Skeletal muscle tissue (tissue), 4 donors: ENCODE results near the gene FURIN. TPM values are rescaled to one million over a fixed set of nuclear protein-coding genes. Genes with fewer than 3 reads are reported as not detected.
A peak's percentile ranks its signal among the peaks of the same experiment; 100 is the strongest.
"Not testable (repeated sequence)": the region's sequence is repeated elsewhere in the genome, so short reads cannot be mapped to it uniquely, and the experiment has no call there.

ENCODE experiments used
- H3K27ac ChIP-seq: one replicate; pipeline ENCODE4 v1.7.0; 2013; ENCODE audit warnings: mild to moderate bottlenecking, low read depth, low read length, inconsistent platforms
- H3K27me3 ChIP-seq, 3 donors: one replicate each; pipeline ENCODE4 v1.7.0; 2013; ENCODE audit warnings: low read length in 3 of 3; ENCODE audit not compliant: control insufficient read depth in 3 of 3, insufficient read depth in 3 of 3
- H3K36me3 ChIP-seq, 3 donors: one replicate each; pipeline ENCODE4 v1.7.0; 2013; ENCODE audit warnings: low read length in 3 of 3; ENCODE audit not compliant: control insufficient read depth in 3 of 3, insufficient read depth in 3 of 3
- H3K4me1 ChIP-seq, 3 donors: one replicate each; pipeline ENCODE4 v1.7.0; 2013; ENCODE audit warnings: low read length in 3 of 3, mild to moderate bottlenecking in 3 of 3; ENCODE audit not compliant: control insufficient read depth in 3 of 3, insufficient read depth in 3 of 3
- H3K4me3 ChIP-seq, 3 donors: one replicate each; pipeline ENCODE4 v1.7.0; 2013; ENCODE audit warnings: low read length in 3 of 3
- H3K9ac ChIP-seq, 3 donors: one replicate each; pipeline ENCODE4 v1.7.0; 2013; ENCODE audit warnings: low read length in 3 of 3, mild to moderate bottlenecking in 3 of 3, moderate library complexity in 2 of 3, low read depth in 1 of 3
- H3K9me3 ChIP-seq, 3 donors: one replicate each; pipeline ENCODE4 v1.7.0; 2013; ENCODE audit warnings: low read length in 3 of 3; ENCODE audit not compliant: control insufficient read depth in 3 of 3
- total RNA-seq: library from RNA; depleted of rRNA; stranded (reverse); fragments of >200 nt; gene quantifications from one replicate; pipeline ENCODE4 v1.2.3, GENCODE V29; 2014
- donor health status: Osteomylitis.

The FURIN gene
- total RNA-seq, 1 donor from 2014 or later = 12.0 TPM

DNA sequence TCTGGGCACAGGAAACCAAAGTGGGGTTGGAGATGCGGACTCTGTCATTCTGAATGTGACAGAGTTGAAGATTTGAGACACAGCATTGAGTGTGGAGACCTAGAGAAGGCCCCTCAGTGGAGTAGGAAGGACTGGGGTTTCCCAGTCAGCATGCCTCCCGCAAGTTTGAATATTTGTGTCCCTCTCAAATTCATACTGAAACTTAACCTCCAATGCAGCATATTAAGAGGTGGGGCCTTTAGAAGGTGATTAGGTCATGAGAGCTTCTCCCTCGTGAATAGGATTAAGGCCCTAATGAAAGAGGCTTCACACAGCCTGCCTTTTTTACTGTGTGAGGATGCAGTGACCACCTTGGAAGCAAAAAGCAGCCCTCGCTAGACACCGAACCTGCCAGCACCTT lies 56.0 kb downstream of the FURIN start:
- Histone ChIP-seq H3K27me3 (no peaks in the 10 kb centered on the region), H3K9me3 (no peaks in the 10 kb centered on the region), H3K4me1 (peaks cover 3 to 8% (median 5%) of the 10 kb centered on the region in 3 donors), H3K4me3 (no peak overlapping the region), H3K27ac (no peak overlapping the region), H3K9ac (no peak overlapping the region), H3K36me3 (peaks cover 21 to 24% (median 23%) of the 10 kb centered on the region in 3 donors)

DNA sequence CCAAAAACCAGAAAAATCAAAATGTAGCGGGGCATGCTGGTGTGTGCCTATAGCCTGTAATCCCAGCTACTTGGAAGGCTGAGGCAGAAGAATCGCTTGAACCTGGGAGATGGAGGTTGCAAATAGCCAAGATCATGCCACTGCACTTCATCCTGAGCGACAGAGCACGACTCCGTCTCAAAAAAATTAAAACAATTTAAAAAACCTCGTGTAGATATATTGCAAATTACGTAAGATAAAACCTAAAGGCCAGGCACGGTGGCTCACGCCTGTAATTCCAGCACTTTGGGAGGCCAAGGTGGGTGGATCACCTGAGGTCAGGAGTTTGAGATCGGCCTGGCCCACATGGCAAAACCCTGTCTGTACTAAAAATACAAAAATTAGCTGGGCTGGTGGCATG lies 58.4 kb downstream of the FURIN start:
- not testable (repeated sequence) for H3K9ac ChIP-seq
- peaks cover 17 to 20% (median 20%) of the 10 kb centered on the region in 3 donors for H3K4me1 ChIP-seq

DNA sequence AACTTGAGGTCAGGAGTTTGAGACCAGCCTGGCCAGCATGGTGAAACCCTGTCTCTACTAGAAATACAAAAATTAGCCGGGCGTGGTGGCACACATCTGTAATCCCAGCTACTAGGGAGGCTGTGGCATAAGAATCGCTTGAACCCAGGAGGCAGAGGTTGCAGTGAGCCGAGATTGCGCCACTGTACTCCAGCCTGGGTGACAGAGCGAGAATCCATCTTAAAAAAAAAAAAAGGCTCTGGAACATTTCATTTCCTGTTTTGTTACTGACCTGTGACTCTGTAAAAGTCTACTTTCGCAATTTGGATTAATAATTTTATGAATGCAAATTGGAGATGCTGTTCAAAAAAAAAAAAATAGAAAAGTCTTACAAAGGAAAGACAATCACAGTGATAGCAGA lies 59.7 kb downstream of the FURIN start:
- H3K36me3 ChIP-seq, H3K27me3 ChIP-seq, H3K9me3 ChIP-seq, H3K4me3 ChIP-seq, H3K27ac ChIP-seq, H3K9ac ChIP-seq: not testable (repeated sequence)
- peaks cover 27 to 31% (median 30%) of the 10 kb centered on the region in 3 donors for H3K4me1 ChIP-seq

More for the DNA sequence above, 58.4 kb downstream of the FURIN start:
- H3K36me3 ChIP-seq, H3K27me3 ChIP-seq, H3K4me3 ChIP-seq, H3K9me3 ChIP-seq, H3K27ac ChIP-seq: not testable (repeated sequence)

- H3K4me3 ChIP-seq = peak overlapping the region; percentile 84 to 89 (median 87)
- peak overlapping the region; percentile 87 for H3K27ac ChIP-seq
- H3K9ac ChIP-seq = peak overlapping the region; percentile 85 to 90 (median 88)
- H3K27me3 ChIP-seq = no peaks in the 10 kb centered on the region
- H3K9me3 ChIP-seq = no peaks in the 10 kb centered on the region
- H3K4me1 ChIP-seq = peaks cover 34 to 36% (median 35%) of the 10 kb centered on the region in 3 donors
- H3K36me3 ChIP-seq = no peaks in the 10 kb centered on the region
Observed at GRCh38 chr15:90929246-90930019, 61.0 kb downstream of the FURIN start.

DNA sequence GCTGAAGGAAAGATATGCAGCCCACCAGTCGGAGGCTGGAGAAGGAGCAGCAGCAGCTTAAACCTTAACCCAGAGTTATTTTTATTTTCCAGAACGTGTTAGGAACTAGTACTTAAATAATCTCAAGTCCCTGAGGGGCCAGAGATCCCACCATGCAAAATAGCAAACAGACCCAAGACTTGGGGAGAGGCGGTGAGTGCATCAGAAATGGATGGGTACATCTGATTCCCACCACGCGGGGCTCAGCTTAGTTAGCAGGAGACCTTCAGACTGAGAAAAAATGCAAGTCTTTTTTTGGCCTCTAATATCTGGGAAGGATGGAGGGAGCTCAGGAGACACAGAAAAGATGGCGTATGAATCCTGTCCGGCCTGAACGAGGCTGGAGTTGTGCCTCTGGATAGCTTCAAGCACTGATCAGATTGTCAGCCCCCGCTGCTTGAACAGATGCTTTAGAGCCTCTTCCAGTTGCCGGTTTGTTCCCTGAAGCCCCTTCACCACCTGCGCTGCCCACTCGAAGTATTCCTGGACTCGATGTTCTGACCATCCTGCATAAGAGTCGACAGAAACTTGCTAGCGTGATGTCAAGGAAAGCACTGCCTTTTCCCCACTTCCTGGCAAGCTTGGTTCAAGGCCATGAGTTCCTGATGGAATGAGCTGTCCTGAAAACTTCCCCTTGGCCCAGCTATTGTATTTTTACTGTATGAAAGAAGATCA lies 62.6 kb downstream of the FURIN start:
- no peaks in the 10 kb centered on the region for H3K9me3 ChIP-seq
- peaks cover 0 to 2% (median under 1%) of the 10 kb centered on the region in 3 donors for H3K36me3 ChIP-seq
- peaks cover 44 to 46% (median 45%) of the 10 kb centered on the region in 3 donors for H3K4me1 ChIP-seq
- H3K27ac ChIP-seq = peak overlapping the region; percentile 87
- peak overlapping the region in 2 of 3 donors; percentile 88 to 89 for H3K9ac ChIP-seq
- no peaks in the 10 kb centered on the region for H3K27me3 ChIP-seq
- peak overlapping the region; percentile 84 to 89 (median 87) for H3K4me3 ChIP-seq

- peak overlapping the region; percentile 94 to 97 (median 95) for H3K4me3 ChIP-seq
- no peaks in the 10 kb centered on the region for H3K27me3 ChIP-seq
- peaks cover 4 to 7% (median 4%) of the 10 kb centered on the region in 3 donors for H3K36me3 ChIP-seq
- peak overlapping the region; percentile 89 to 95 (median 93) for H3K9ac ChIP-seq
- H3K27ac ChIP-seq = peak overlapping the region; percentile 87
- peaks cover 49 to 51% (median 50%) of the 10 kb centered on the region in 3 donors for H3K4me1 ChIP-seq
- H3K9me3 ChIP-seq = no peaks in the 10 kb centered on the region
Observed at GRCh38 chr15:90931575-90931827, 63.1 kb downstream of the FURIN start.

GRCh38 chr15:90931828-90932659 lies 63.7 kb downstream of the FURIN start, which contains the start of gene HDDC3:
Gene HDDC3, minus strand, starts transcription at chr15:90932549. Its CDS starts 9 bp downstream, at chr15:90932540.
- H3K27ac ChIP-seq = peak within 1 kb of the TSS; percentile 87
- peaks cover 49 to 52% (median 50%) of the 10 kb centered on the region in 3 donors for H3K4me1 ChIP-seq
- H3K9ac ChIP-seq = peak within 1 kb of the TSS; percentile 89 to 95 (median 93)
- H3K27me3 ChIP-seq = no peaks in the 10 kb centered on the region
- H3K4me3 ChIP-seq = peak within 1 kb of the TSS; percentile 94 to 97 (median 95)
- peaks cover 7 to 12% (median 9%) of the 10 kb centered on the region in 3 donors for H3K36me3 ChIP-seq
- H3K9me3 ChIP-seq = no peaks in the 10 kb centered on the region

DNA sequence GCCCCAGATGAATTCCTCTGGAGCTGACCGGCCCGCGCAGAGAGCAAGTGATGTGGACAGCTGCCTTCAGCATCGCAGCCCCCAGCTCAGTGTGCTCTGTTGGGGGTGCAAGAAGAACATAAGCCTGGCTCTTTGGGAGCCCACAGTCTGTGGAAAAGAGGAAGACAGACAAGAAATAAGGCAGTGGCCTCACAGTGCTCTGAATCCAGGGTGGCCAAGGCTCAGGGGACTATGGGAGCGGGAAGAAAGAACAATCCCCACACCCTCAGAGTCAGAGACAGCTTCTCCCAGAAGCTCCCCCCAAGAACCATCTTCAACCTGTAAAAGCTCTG lies 64.2 kb downstream of the FURIN start:
- H3K4me1 ChIP-seq = peaks cover 49 to 52% (median 50%) of the 10 kb centered on the region in 3 donors
- H3K9me3 ChIP-seq = no peaks in the 10 kb centered on the region
- H3K9ac ChIP-seq = peak overlapping the region; percentile 42 to 95 (median 65)
- H3K27me3 ChIP-seq = no peaks in the 10 kb centered on the region
- H3K36me3 ChIP-seq = peaks cover 9 to 12% (median 9%) of the 10 kb centered on the region in 3 donors
- H3K4me3 ChIP-seq = peak overlapping the region in 1 of 3 donors; percentile 94
- peak overlapping the region; percentile 87 for H3K27ac ChIP-seq
